Loucy (cell line): ENCODE measurements around the gene TNP2.

ENCODE experiments used
- H2AFZ ChIP-seq: fragments of 200-600 bp; sonication (generic); 2 replicates; pipeline ENCODE4 v1.6.0; 2016; ENCODE audit warnings: antibody characterized with exemption, mild to moderate bottlenecking, low read length, moderate library complexity
- H3F3A ChIP-seq: fragments of 200-600 bp; 2 replicates; pipeline ENCODE4 v1.6.0; 2016; ENCODE audit warnings: antibody characterized with exemption, low read depth, mild to moderate bottlenecking
- H3K27me3 ChIP-seq: fragments of 200-600 bp; sonication (generic); 2 replicates; pipeline ENCODE4 v1.6.1; 2014; ENCODE audit warnings: low read length, mild to moderate bottlenecking; ENCODE audit not compliant: insufficient read depth, poor library complexity, severe bottlenecking
- H3K36me3 ChIP-seq: fragments of 200-600 bp; sonication (generic); 2 replicates; pipeline ENCODE4 v1.6.1; 2016; ENCODE audit warnings: low read length; ENCODE audit not compliant: insufficient read depth
- H3K4me1 ChIP-seq: fragments of 200-600 bp; sonication (generic); 2 replicates; pipeline ENCODE4 v1.5.1; 2014; ENCODE audit warnings: low read length, mild to moderate bottlenecking; ENCODE audit not compliant: insufficient read depth, poor library complexity, severe bottlenecking
- H3K4me2 ChIP-seq: fragments of 200-600 bp; sonication (generic); 2 replicates; pipeline ENCODE4 v1.6.0; 2014; ENCODE audit warnings: antibody characterized with exemption, low read length, low read depth, mild to moderate bottlenecking; ENCODE audit not compliant: poor library complexity, severe bottlenecking
- H3K4me3 ChIP-seq: fragments of 200-600 bp; sonication (generic); 2 replicates; pipeline ENCODE4 v1.5.1; 2014; ENCODE audit warnings: low read length, mild to moderate bottlenecking, mixed read lengths; ENCODE audit not compliant: poor library complexity, severe bottlenecking
- H3K79me2 ChIP-seq: fragments of 200-600 bp; sonication (generic); 2 replicates; pipeline ENCODE4 v1.6.1; 2014; ENCODE audit warnings: low read length; ENCODE audit not compliant: insufficient read depth
- H3K9ac ChIP-seq: fragments of 200-600 bp; sonication (generic); 2 replicates; pipeline ENCODE4 v1.6.0; 2014; ENCODE audit warnings: mild to moderate bottlenecking, low read depth, low read length, moderate library complexity; ENCODE audit not compliant: poor library complexity, severe bottlenecking
- H3K9me2 ChIP-seq: fragments of 200-600 bp; sonication (generic); replicated peaks from 2 replicates; pipeline ENCODE4 v1.6.1; 2016; ENCODE audit warnings: low read depth, low read length, mixed read lengths
- H3K9me3 ChIP-seq: fragments of 200-600 bp; sonication (generic); 2 replicates; pipeline ENCODE4 v1.6.1; 2014; ENCODE audit warnings: mild to moderate bottlenecking, antibody characterized with exemption, low read length, low read depth; ENCODE audit not compliant: insufficient read depth
- H4K20me1 ChIP-seq: fragments of 200-600 bp; sonication (generic); 2 replicates; pipeline ENCODE4 v1.6.0; 2014; ENCODE audit warnings: antibody characterized with exemption, low read length, mild to moderate bottlenecking; ENCODE audit not compliant: insufficient read depth, poor library complexity, severe bottlenecking
- CTCF ChIP-seq: fragments of 200-600 bp; sonication (generic); conservative IDR thresholded peaks from 2 replicates; pipeline ENCODE4 v1.5.1; 2014; ENCODE audit warnings: mild to moderate bottlenecking, antibody characterized with exemption, low read length
- EZH2phosphoT487 ChIP-seq: fragments of 200-600 bp; IDR thresholded peaks from 2 replicates; pipeline ENCODE4 v1.6.1; 2018; ENCODE audit warnings: antibody characterized with exemption, mild to moderate bottlenecking, moderate library complexity, borderline replicate concordance

TNP2 gene

GRCh38 chr16:11262915-11263314 lies 6.2 kb downstream of the TNP2 start:
- no peak overlapping the region for H3K9ac ChIP-seq
- H3K9me3 ChIP-seq, result no peaks in the 10 kb centered on the region
- no peak overlapping the region for H3K4me2 ChIP-seq
- no peak overlapping the region for H2AFZ ChIP-seq
- H3K27me3 ChIP-seq, result no peaks in the 10 kb centered on the region
- no peaks in the 10 kb centered on the region for H3F3A ChIP-seq
- no peaks in the 10 kb centered on the region for H3K36me3 ChIP-seq
- H3K9me2 ChIP-seq, result no peaks in the 10 kb centered on the region
- H3K4me1 ChIP-seq, result no peaks in the 10 kb centered on the region
- no peaks in the 10 kb centered on the region for H4K20me1 ChIP-seq
- no peak for TF ChIP-seq CTCF
- no peak for TF ChIP-seq EZH2phosphoT487
- no peak overlapping the region for H3K4me3 ChIP-seq
- H3K79me2 ChIP-seq, result no peaks in the 10 kb centered on the region

GRCh38 chr16:11260596-11260966 lies 8.5 kb downstream of the TNP2 start:
- no peaks in the 10 kb centered on the region for H3K27me3 ChIP-seq
- no peaks in the 10 kb centered on the region for H3F3A ChIP-seq
- H3K36me3 ChIP-seq, result no peaks in the 10 kb centered on the region
- H3K79me2 ChIP-seq, result no peaks in the 10 kb centered on the region
- no peak overlapping the region for H3K4me3 ChIP-seq
- H3K9ac ChIP-seq, result no peak overlapping the region
- H3K9me2 ChIP-seq, result no peaks in the 10 kb centered on the region
- H4K20me1 ChIP-seq, result no peaks in the 10 kb centered on the region
- TF ChIP-seq EZH2phosphoT487, result no peak
- no peak for TF ChIP-seq CTCF
- H3K4me1 ChIP-seq, result no peaks in the 10 kb centered on the region
- no peak overlapping the region for H3K4me2 ChIP-seq
- H3K9me3 ChIP-seq, result no peaks in the 10 kb centered on the region
- H2AFZ ChIP-seq, result no peak overlapping the region

- Histone ChIP-seq H3K4me1 (no peaks in the 10 kb centered on the region), H3K9ac (no peak overlapping the region)
- TF ChIP-seq CTCF, result no peak
- TF ChIP-seq EZH2phosphoT487, result no peak
Observed at GRCh38 chr16:11259655-11260595, 9.2 kb downstream of the TNP2 start.

More at GRCh38 chr16:11259655-11260595, 9.2 kb downstream of the TNP2 start:
- Histone ChIP-seq H3F3A (no peaks in the 10 kb centered on the region), H4K20me1 (no peaks in the 10 kb centered on the region), H3K36me3 (no peaks in the 10 kb centered on the region), H3K27me3 (no peaks in the 10 kb centered on the region), H3K9me3 (no peaks in the 10 kb centered on the region), H3K79me2 (peaks cover 5% of the 10 kb centered on the region), H3K9me2 (no peaks in the 10 kb centered on the region), H3K4me3 (no peak overlapping the region), H3K4me2 (no peak overlapping the region), H2AFZ (no peak overlapping the region)
